Measurements from ENCODE around the gene C17orf114.
"Not testable (repeated sequence)": the region's sequence is repeated elsewhere in the genome, so short reads cannot be mapped to it uniquely, and the experiment has no call there.

The C17orf114 gene

GRCh38 chr17:4839221-4839620, 37.1 kb upstream of the C17orf114 start:
- peaks cover 12% of the 10 kb centered on the region for H3K4me1 ChIP-seq (ENCODE audit: control insufficient read depth, insufficient read depth, low read length)
- H3K4me3 ChIP-seq (ENCODE audit: low read length in 2 of 2), result no peak overlapping the region
- H3K27me3 ChIP-seq (ENCODE audit: control insufficient read depth in 1 of 2, insufficient read depth in 2 of 2, low read length in 2 of 2), result no peaks in the 10 kb centered on the region
- no peaks in the 10 kb centered on the region for H3K9me3 ChIP-seq (ENCODE audit: control insufficient read depth in 2 of 2, low read length in 2 of 2)
- no peaks in the 10 kb centered on the region for H3K36me3 ChIP-seq (ENCODE audit: control insufficient read depth in 2 of 2, insufficient read depth in 2 of 2, low read length in 2 of 2)
- no peak overlapping the region for H3K9ac ChIP-seq (ENCODE audit: low read length in 2 of 2)
- no peak overlapping the region for H3K27ac ChIP-seq (ENCODE audit: low read length)

GRCh38 chr17:4838309-4838785, 36.2 kb upstream of the C17orf114 start:
- no peaks in the 10 kb centered on the region for H3K27me3 ChIP-seq (ENCODE audit: control insufficient read depth in 1 of 2, insufficient read depth in 2 of 2, low read length in 2 of 2)
- peaks cover 19% of the 10 kb centered on the region for H3K4me1 ChIP-seq (ENCODE audit: control insufficient read depth, insufficient read depth, low read length)
- H3K4me3 ChIP-seq (ENCODE audit: low read length in 2 of 2), result no peak overlapping the region
- no peak overlapping the region for H3K27ac ChIP-seq (ENCODE audit: low read length)
- H3K9ac ChIP-seq (ENCODE audit: low read length in 2 of 2), result no peak overlapping the region
- no peaks in the 10 kb centered on the region for H3K9me3 ChIP-seq (ENCODE audit: control insufficient read depth in 2 of 2, low read length in 2 of 2)
- no peaks in the 10 kb centered on the region for H3K36me3 ChIP-seq (ENCODE audit: control insufficient read depth in 2 of 2, insufficient read depth in 2 of 2, low read length in 2 of 2)

- H3K9ac ChIP-seq (ENCODE audit: low read length in 2 of 2), result peak overlapping the region in 1 of 2 donors; percentile 5
- H3K27me3 ChIP-seq (ENCODE audit: control insufficient read depth in 1 of 2, insufficient read depth in 2 of 2, low read length in 2 of 2), result no peaks in the 10 kb centered on the region
- H3K4me1 ChIP-seq (ENCODE audit: control insufficient read depth, insufficient read depth, low read length), result peaks cover 19% of the 10 kb centered on the region
- H3K27ac ChIP-seq (ENCODE audit: low read length), result no peak overlapping the region
- H3K4me3 ChIP-seq (ENCODE audit: low read length in 2 of 2), result no peak overlapping the region
- no peaks in the 10 kb centered on the region for H3K36me3 ChIP-seq (ENCODE audit: control insufficient read depth in 2 of 2, insufficient read depth in 2 of 2, low read length in 2 of 2)
- no peaks in the 10 kb centered on the region for H3K9me3 ChIP-seq (ENCODE audit: control insufficient read depth in 2 of 2, low read length in 2 of 2)
These were observed 35.6 kb upstream of the C17orf114 start for GRCh38 chr17:4837471-4838308.

GRCh38 chr17:4836221-4836620, 34.1 kb upstream of the C17orf114 start:
- H3K9ac ChIP-seq (ENCODE audit: low read length in 2 of 2), result peak overlapping the region in 1 of 2 donors; percentile 42
- no peaks in the 10 kb centered on the region for H3K9me3 ChIP-seq (ENCODE audit: control insufficient read depth in 2 of 2, low read length in 2 of 2)
- H3K4me1 ChIP-seq (ENCODE audit: control insufficient read depth, insufficient read depth, low read length), result peaks cover 19% of the 10 kb centered on the region
- no peak overlapping the region for H3K4me3 ChIP-seq (ENCODE audit: low read length in 2 of 2)
- no peak overlapping the region for H3K27ac ChIP-seq (ENCODE audit: low read length)
- no peaks in the 10 kb centered on the region for H3K36me3 ChIP-seq (ENCODE audit: control insufficient read depth in 2 of 2, insufficient read depth in 2 of 2, low read length in 2 of 2)
- no peaks in the 10 kb centered on the region for H3K27me3 ChIP-seq (ENCODE audit: control insufficient read depth in 1 of 2, insufficient read depth in 2 of 2, low read length in 2 of 2)

GRCh38 chr17:4834681-4835020, 32.5 kb upstream of the C17orf114 start:
- Histone ChIP-seq H3K4me1 (ENCODE audit: control insufficient read depth, insufficient read depth, low read length) (peaks cover 19% of the 10 kb centered on the region), H3K27ac (ENCODE audit: low read length) (peak overlapping the region; percentile 31), H3K4me3 (ENCODE audit: low read length in 2 of 2) (peak overlapping the region; percentile 72 to 82), H3K36me3 (ENCODE audit: control insufficient read depth in 2 of 2, insufficient read depth in 2 of 2, low read length in 2 of 2) (no peaks in the 10 kb centered on the region), H3K9ac (ENCODE audit: low read length in 2 of 2) (no peak overlapping the region), H3K9me3 (ENCODE audit: control insufficient read depth in 2 of 2, low read length in 2 of 2) (no peaks in the 10 kb centered on the region), H3K27me3 (ENCODE audit: control insufficient read depth in 1 of 2, insufficient read depth in 2 of 2, low read length in 2 of 2) (no peaks in the 10 kb centered on the region)

GRCh38 chr17:4833941-4834680, 32.0 kb upstream of the C17orf114 start:
- peak overlapping the region; percentile 68 to 80 for H3K9ac ChIP-seq (ENCODE audit: low read length in 2 of 2)
- H3K4me3 ChIP-seq (ENCODE audit: low read length in 2 of 2), result peak overlapping the region; percentile 72 to 82
- H3K36me3 ChIP-seq (ENCODE audit: control insufficient read depth in 2 of 2, insufficient read depth in 2 of 2, low read length in 2 of 2), result no peaks in the 10 kb centered on the region
- H3K27ac ChIP-seq (ENCODE audit: low read length), result peak overlapping the region; percentile 62
- H3K4me1 ChIP-seq (ENCODE audit: control insufficient read depth, insufficient read depth, low read length), result peaks cover 19% of the 10 kb centered on the region
- no peaks in the 10 kb centered on the region for H3K27me3 ChIP-seq (ENCODE audit: control insufficient read depth in 1 of 2, insufficient read depth in 2 of 2, low read length in 2 of 2)
- no peaks in the 10 kb centered on the region for H3K9me3 ChIP-seq (ENCODE audit: control insufficient read depth in 2 of 2, low read length in 2 of 2)

GRCh38 chr17:4833178-4833940, 31.2 kb upstream of the C17orf114 start, which contains the start of gene MINK1:
MINK1 (plus strand) TSS chr17:4833340; CDS start chr17:4833584, 244 bp downstream.
- Histone ChIP-seq H3K9ac (ENCODE audit: low read length in 2 of 2) (peak within 1 kb of the TSS; percentile 68 to 80), H3K4me1 (ENCODE audit: control insufficient read depth, insufficient read depth, low read length) (peaks cover 19% of the 10 kb centered on the region), H3K4me3 (ENCODE audit: low read length in 2 of 2) (peak within 1 kb of the TSS; percentile 81 to 82), H3K27ac (ENCODE audit: low read length) (peak within 1 kb of the TSS; percentile 62), H3K9me3 (ENCODE audit: control insufficient read depth in 2 of 2, low read length in 2 of 2) (no peaks in the 10 kb centered on the region), H3K27me3 (ENCODE audit: control insufficient read depth in 1 of 2, insufficient read depth in 2 of 2, low read length in 2 of 2) (no peaks in the 10 kb centered on the region), H3K36me3 (ENCODE audit: control insufficient read depth in 2 of 2, insufficient read depth in 2 of 2, low read length in 2 of 2) (no peaks in the 10 kb centered on the region)

GRCh38 chr17:4832829-4833177, 30.7 kb upstream of the C17orf114 start:
- Histone ChIP-seq H3K27ac (ENCODE audit: low read length) (peak overlapping the region; percentile 62), H3K9ac (ENCODE audit: low read length in 2 of 2) (peak overlapping the region; percentile 58 to 80)

GRCh38 chr17:4827399-4827798, 25.3 kb upstream of the C17orf114 start:
- Histone ChIP-seq H3K36me3 (ENCODE audit: control insufficient read depth in 2 of 2, insufficient read depth in 2 of 2, low read length in 2 of 2) (peaks cover 3 to 8% of the 10 kb centered on the region in 2 donors), H3K27me3 (ENCODE audit: control insufficient read depth in 1 of 2, insufficient read depth in 2 of 2, low read length in 2 of 2) (no peaks in the 10 kb centered on the region), H3K9ac (ENCODE audit: low read length in 2 of 2) (no peak overlapping the region), H3K27ac (ENCODE audit: low read length) (no peak overlapping the region), H3K9me3 (ENCODE audit: control insufficient read depth in 2 of 2, low read length in 2 of 2) (no peaks in the 10 kb centered on the region), H3K4me3 (ENCODE audit: low read length in 2 of 2) (no peak overlapping the region), H3K4me1 (ENCODE audit: control insufficient read depth, insufficient read depth, low read length) (no peaks in the 10 kb centered on the region)

More at GRCh38 chr17:4832829-4833177, 30.7 kb upstream of the C17orf114 start:
- Histone ChIP-seq H3K4me1 (ENCODE audit: control insufficient read depth, insufficient read depth, low read length) (peaks cover 18% of the 10 kb centered on the region), H3K4me3 (ENCODE audit: low read length in 2 of 2) (peak overlapping the region; percentile 81 to 82)
- not testable (repeated sequence) for H3K9me3 ChIP-seq (ENCODE audit: control insufficient read depth in 2 of 2, low read length in 2 of 2); H3K27me3 ChIP-seq (ENCODE audit: control insufficient read depth in 1 of 2, insufficient read depth in 2 of 2, low read length in 2 of 2); H3K36me3 ChIP-seq (ENCODE audit: control insufficient read depth in 2 of 2, insufficient read depth in 2 of 2, low read length in 2 of 2)

GRCh38 chr17:4823373-4824089, 21.4 kb upstream of the C17orf114 start:
- no peak overlapping the region for H3K4me3 ChIP-seq (ENCODE audit: low read length in 2 of 2)
- H3K36me3 ChIP-seq (ENCODE audit: control insufficient read depth in 2 of 2, insufficient read depth in 2 of 2, low read length in 2 of 2), result peaks cover 6 to 14% of the 10 kb centered on the region in 2 donors
- no peak overlapping the region for H3K27ac ChIP-seq (ENCODE audit: low read length)
- no peaks in the 10 kb centered on the region for H3K4me1 ChIP-seq (ENCODE audit: control insufficient read depth, insufficient read depth, low read length)
- no peaks in the 10 kb centered on the region for H3K9me3 ChIP-seq (ENCODE audit: control insufficient read depth in 2 of 2, low read length in 2 of 2)
- H3K9ac ChIP-seq (ENCODE audit: low read length in 2 of 2), result no peak overlapping the region
- no peaks in the 10 kb centered on the region for H3K27me3 ChIP-seq (ENCODE audit: control insufficient read depth in 1 of 2, insufficient read depth in 2 of 2, low read length in 2 of 2)

All from stomach smooth muscle (tissue), 2 donors.